Liver (tissue), 9 donors: Measurements from ENCODE around the gene KRTAP15-1. TPM values are rescaled to one million over a fixed set of nuclear protein-coding genes. Genes with fewer than 3 reads are reported as not detected.

Source experiments
- DNase-seq: peaks from one replicate; pipeline ENCODE4 v3.0.0-alpha.2; 2017; ENCODE audit warnings: low spot score
- H3K27ac ChIP-seq, 2 donors: one replicate each; pipeline ENCODE4 v1.7.0; 2013; ENCODE audit warnings: inconsistent platforms in 2 of 2, low read length in 2 of 2, control low read depth in 1 of 2, low read depth in 1 of 2, mild to moderate bottlenecking in 1 of 2
- H3K27me3 ChIP-seq, 4 donors: one replicate each; pipeline versions ENCODE4 v1.6.1 to v1.7.0; 2013; ENCODE audit warnings: low read length in 3 of 4, inconsistent platforms in 1 of 4, mild to moderate bottlenecking in 1 of 4, moderate library complexity in 1 of 4; ENCODE audit not compliant: control insufficient read depth in 4 of 4, insufficient read depth in 4 of 4
- H3K36me3 ChIP-seq, 4 donors: one replicate each; pipeline versions ENCODE4 v1.6.1 to v1.7.0; 2013; ENCODE audit warnings: low read length in 3 of 4, mild to moderate bottlenecking in 3 of 4, low read depth in 1 of 4, moderate library complexity in 1 of 4; ENCODE audit not compliant: control insufficient read depth in 4 of 4, insufficient read depth in 3 of 4
- H3K4me1 ChIP-seq, 4 donors: one replicate each; pipeline versions ENCODE4 v1.6.1 to v1.7.0; 2013; ENCODE audit warnings: low read length in 3 of 4, mild to moderate bottlenecking in 3 of 4, moderate library complexity in 1 of 4; ENCODE audit not compliant: control insufficient read depth in 4 of 4, insufficient read depth in 4 of 4
- H3K4me3 ChIP-seq, 3 donors: one replicate each; pipeline versions ENCODE4 v1.6.1 to v1.7.0; 2013; ENCODE audit warnings: low read length in 3 of 3, control low read depth in 1 of 3, low read depth in 1 of 3, mild to moderate bottlenecking in 1 of 3
- H3K9ac ChIP-seq, 2 donors: one replicate each; pipeline ENCODE4 v1.7.0; 2013; ENCODE audit warnings: low read length in 2 of 2, mild to moderate bottlenecking in 2 of 2, moderate library complexity in 2 of 2, control low read depth in 1 of 2, low read depth in 1 of 2
- H3K9me3 ChIP-seq, 4 donors: one replicate each; pipeline versions ENCODE4 v1.6.1 to v1.7.0; 2013; ENCODE audit warnings: low read length in 3 of 4; ENCODE audit not compliant: control insufficient read depth in 4 of 4
- FOXA2 ChIP-seq: IDR thresholded peaks from 2 replicates; pipeline ENCODE4 v1.6.1; 2016; ENCODE audit warnings: antibody characterized with exemption
- GABPA ChIP-seq, 2 donors: IDR thresholded peaks in 1 of 2; conservative IDR thresholded peaks in 1 of 2; 2 replicates each; pipeline ENCODE4 v1.6.1; 2016; ENCODE audit warnings: antibody characterized with exemption in 2 of 2, mild to moderate bottlenecking in 1 of 2, moderate library complexity in 1 of 2
- HNF4A ChIP-seq, 2 donors: conservative IDR thresholded peaks; 2 replicates each; pipeline ENCODE4 v1.6.1; 2016; ENCODE audit warnings: antibody characterized with exemption in 2 of 2, mild to moderate bottlenecking in 2 of 2
- HNF4G ChIP-seq: IDR thresholded peaks from 2 replicates; pipeline ENCODE4 v1.6.1; 2016; ENCODE audit warnings: antibody characterized with exemption
- RAD21 ChIP-seq, 2 donors: IDR thresholded peaks; 2 replicates each; pipeline ENCODE4 v1.6.1; 2016; ENCODE audit warnings: antibody characterized with exemption in 2 of 2, mild to moderate bottlenecking in 2 of 2
- RXRA ChIP-seq, 2 donors: IDR thresholded peaks; 2 replicates each; pipeline ENCODE4 v1.6.1; 2017 to 2018; ENCODE audit warnings: antibody characterized with exemption in 2 of 2, mild to moderate bottlenecking in 1 of 2
- SP1 ChIP-seq: IDR thresholded peaks from 2 replicates; pipeline ENCODE4 v1.6.1; 2018; ENCODE audit warnings: antibody characterized with exemption, mild to moderate bottlenecking
- TAF1 ChIP-seq: conservative IDR thresholded peaks from 2 replicates; pipeline ENCODE4 v1.6.1; 2016; ENCODE audit warnings: antibody characterized with exemption, mild to moderate bottlenecking
- YY1 ChIP-seq: IDR thresholded peaks from 2 replicates; pipeline ENCODE4 v1.6.1; 2016; ENCODE audit warnings: antibody characterized with exemption, mild to moderate bottlenecking
- WGBS: extraction: QIAGEN DNeasy Blood & Tissue Kit; methylation state at CpG from one replicate; pipeline ENCODE4 v1.1.7; 2013; 5-methylcytosine and 5-hydroxymethylcytosine counted together
- polyA plus RNA-seq, 2 donors: library from polyadenylated mRNA; stranded (reverse) in 1 of 2; unstranded in 1 of 2; fragments of 200-250 nt in 1 of 2; fragments of >200 nt in 1 of 2; fragmentation: Nextera tagmentation in 1 of 2; extraction: Ambion mirVana in 1 of 2; gene quantifications; one replicate each; pipeline versions ENCODE4 v1.2.1 to v1.2.3, GENCODE V29; 2013 to 2015
- total RNA-seq, 2 donors: library from RNA; depleted of rRNA; stranded (reverse); fragments of >200 nt; gene quantifications; one replicate each; pipeline ENCODE4 v1.2.3, GENCODE V29; 2014
- TF ChIP-seq, protein P1 (sequence below): fragments of 150-350 bp; IDR thresholded peaks from 2 replicates; pipeline ENCODE4 v1.5.1; 2017; ENCODE audit warnings: improper control_type of control experiment, low read depth, low read length; ENCODE audit not compliant: missing input control
- TF ChIP-seq, protein P2 (sequence below): IDR thresholded peaks from 2 replicates; pipeline ENCODE4 v1.6.1; 2016; ENCODE audit warnings: antibody characterized with exemption
- TF ChIP-seq, protein P3 (sequence below): IDR thresholded peaks from 2 replicates; pipeline ENCODE4 v1.6.1; 2016; ENCODE audit warnings: antibody characterized with exemption
- donor health status: healthy.
- donor health status: healthy.
- donor health status: healthy.
- donor health status: healthy.
- donor health status: healthy.

Gene KRTAP15-1
- total and polyA plus RNA-seq, 4 donors = not detected

DNA sequence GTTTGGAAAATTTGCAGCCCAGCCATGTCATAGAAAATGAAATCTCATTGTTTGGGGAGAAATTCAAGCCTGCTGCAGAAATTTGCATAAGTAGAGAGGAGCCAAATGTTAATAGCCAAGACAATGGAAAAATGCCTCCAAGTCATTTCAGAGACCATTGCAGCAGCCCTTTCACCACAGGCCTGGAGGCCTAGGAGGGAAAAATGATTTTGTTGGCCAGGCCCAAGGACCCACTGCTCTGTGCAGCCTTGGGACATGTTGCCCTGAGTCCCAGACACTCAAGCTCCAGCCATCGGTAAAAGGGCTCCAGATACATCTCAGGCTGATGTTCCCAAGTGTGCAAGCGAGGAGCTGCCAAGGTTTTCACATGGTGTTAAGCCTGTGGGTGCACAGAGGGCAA, 46.1 kb downstream of the KRTAP15-1 start (continued):
- TF ChIP-seq, protein P1, sequence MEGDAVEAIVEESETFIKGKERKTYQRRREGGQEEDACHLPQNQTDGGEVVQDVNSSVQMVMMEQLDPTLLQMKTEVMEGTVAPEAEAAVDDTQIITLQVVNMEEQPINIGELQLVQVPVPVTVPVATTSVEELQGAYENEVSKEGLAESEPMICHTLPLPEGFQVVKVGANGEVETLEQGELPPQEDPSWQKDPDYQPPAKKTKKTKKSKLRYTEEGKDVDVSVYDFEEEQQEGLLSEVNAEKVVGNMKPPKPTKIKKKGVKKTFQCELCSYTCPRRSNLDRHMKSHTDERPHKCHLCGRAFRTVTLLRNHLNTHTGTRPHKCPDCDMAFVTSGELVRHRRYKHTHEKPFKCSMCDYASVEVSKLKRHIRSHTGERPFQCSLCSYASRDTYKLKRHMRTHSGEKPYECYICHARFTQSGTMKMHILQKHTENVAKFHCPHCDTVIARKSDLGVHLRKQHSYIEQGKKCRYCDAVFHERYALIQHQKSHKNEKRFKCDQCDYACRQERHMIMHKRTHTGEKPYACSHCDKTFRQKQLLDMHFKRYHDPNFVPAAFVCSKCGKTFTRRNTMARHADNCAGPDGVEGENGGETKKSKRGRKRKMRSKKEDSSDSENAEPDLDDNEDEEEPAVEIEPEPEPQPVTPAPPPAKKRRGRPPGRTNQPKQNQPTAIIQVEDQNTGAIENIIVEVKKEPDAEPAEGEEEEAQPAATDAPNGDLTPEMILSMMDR = no peak

DNA sequence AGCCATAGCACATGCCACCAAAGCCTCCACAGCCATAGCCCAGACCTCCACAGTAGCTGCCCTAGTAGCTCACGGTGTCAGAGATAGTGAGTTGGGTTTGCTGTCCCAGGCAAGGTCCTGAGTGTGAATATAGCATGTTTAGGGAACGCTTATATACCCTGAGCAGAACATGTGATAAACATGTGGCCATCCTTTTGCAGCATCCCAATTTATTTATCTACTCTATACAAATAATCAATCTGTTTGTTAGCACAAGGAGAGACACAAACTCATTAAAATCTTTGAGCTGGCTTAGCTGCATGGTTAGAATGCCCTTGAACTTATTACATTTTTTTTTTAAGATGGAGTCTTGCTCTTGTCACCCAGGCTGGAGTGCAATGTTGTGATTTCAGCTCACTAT, 47.3 kb downstream of the KRTAP15-1 start, which contains the start of gene KRTAP19-2:
Gene KRTAP19-2 (minus strand): TSS at position 101 of the 400 bp plus-strand sequence. CDS start 88 bp downstream, at position 13.
- H3K4me1 ChIP-seq = no peaks in the 10 kb centered on the region
- no peak for DNase-seq
- no peaks in the 10 kb centered on the region for H3K27me3 ChIP-seq
- no peak within 1 kb of the TSS for H3K4me3 ChIP-seq
- no peak within 1 kb of the TSS for H3K9ac ChIP-seq
- peaks cover 0 to 2% (median under 1%) of the 10 kb centered on the region in 4 donors for H3K9me3 ChIP-seq
- H3K36me3 ChIP-seq = no peaks in the 10 kb centered on the region
- H3K27ac ChIP-seq = no peak within 1 kb of the TSS
- no peak for TF ChIP-seq FOXA2
- TF ChIP-seq HNF4A (conservative IDR thresholded peaks at IDR 0.05) = no peak
- TF ChIP-seq, protein P2, sequence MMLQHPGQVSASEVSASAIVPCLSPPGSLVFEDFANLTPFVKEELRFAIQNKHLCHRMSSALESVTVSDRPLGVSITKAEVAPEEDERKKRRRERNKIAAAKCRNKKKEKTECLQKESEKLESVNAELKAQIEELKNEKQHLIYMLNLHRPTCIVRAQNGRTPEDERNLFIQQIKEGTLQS = no peak
- no peak for TF ChIP-seq GABPA (IDR thresholded peaks at IDR 0.05 in 1 of 2, conservative IDR thresholded peaks at IDR 0.05 in 1 of 2)
- TF ChIP-seq YY1 = no peak
- TF ChIP-seq, protein P1 = no peak
- TF ChIP-seq RXRA (IDR thresholded peaks at IDR 0.05) = no peak
- no peak for TF ChIP-seq TAF1
- TF ChIP-seq SP1 = no peak
- no peak for TF ChIP-seq HNF4G
- TF ChIP-seq, protein P3, sequence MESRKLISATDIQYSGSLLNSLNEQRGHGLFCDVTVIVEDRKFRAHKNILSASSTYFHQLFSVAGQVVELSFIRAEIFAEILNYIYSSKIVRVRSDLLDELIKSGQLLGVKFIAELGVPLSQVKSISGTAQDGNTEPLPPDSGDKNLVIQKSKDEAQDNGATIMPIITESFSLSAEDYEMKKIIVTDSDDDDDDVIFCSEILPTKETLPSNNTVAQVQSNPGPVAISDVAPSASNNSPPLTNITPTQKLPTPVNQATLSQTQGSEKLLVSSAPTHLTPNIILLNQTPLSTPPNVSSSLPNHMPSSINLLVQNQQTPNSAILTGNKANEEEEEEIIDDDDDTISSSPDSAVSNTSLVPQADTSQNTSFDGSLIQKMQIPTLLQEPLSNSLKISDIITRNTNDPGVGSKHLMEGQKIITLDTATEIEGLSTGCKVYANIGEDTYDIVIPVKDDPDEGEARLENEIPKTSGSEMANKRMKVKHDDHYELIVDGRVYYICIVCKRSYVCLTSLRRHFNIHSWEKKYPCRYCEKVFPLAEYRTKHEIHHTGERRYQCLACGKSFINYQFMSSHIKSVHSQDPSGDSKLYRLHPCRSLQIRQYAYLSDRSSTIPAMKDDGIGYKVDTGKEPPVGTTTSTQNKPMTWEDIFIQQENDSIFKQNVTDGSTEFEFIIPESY = no peak
- no peak for TF ChIP-seq RAD21 (IDR thresholded peaks at IDR 0.05)
- 77% methylated on average over 2 of the region's 2 CpGs for WGBS

Other genes starting within 250 kb of the KRTAP15-1 start
- gene CLDN8, start 224.2 kb upstream of the KRTAP15-1 start, total RNA-seq = not detected
- under 1 TPM in 1 of 2 donors, not detected in 1; 0.10 TPM for gene CLDN8, start 224.2 kb upstream of the KRTAP15-1 start, polyA plus RNA-seq
- not detected for gene KRTAP24-1, start 157.3 kb upstream of the KRTAP15-1 start, total RNA-seq
- not detected for gene KRTAP24-1, start 157.3 kb upstream of the KRTAP15-1 start, polyA plus RNA-seq
- gene KRTAP25-1, start 150.8 kb upstream of the KRTAP15-1 start, total RNA-seq = not detected
- gene KRTAP25-1, start 150.8 kb upstream of the KRTAP15-1 start, polyA plus RNA-seq = not detected
- gene KRTAP26-1, start 120.0 kb upstream of the KRTAP15-1 start, total RNA-seq = not detected
- not detected for gene KRTAP26-1, start 120.0 kb upstream of the KRTAP15-1 start, polyA plus RNA-seq
- gene KRTAP27-1, start 102.6 kb upstream of the KRTAP15-1 start, total RNA-seq = not detected
- gene KRTAP27-1, start 102.6 kb upstream of the KRTAP15-1 start, polyA plus RNA-seq = not detected
- not detected for gene KRTAP23-1, start 91.7 kb upstream of the KRTAP15-1 start, total RNA-seq
- not detected for gene KRTAP23-1, start 91.7 kb upstream of the KRTAP15-1 start, polyA plus RNA-seq
- gene KRTAP13-2, start 68.0 kb upstream of the KRTAP15-1 start, total RNA-seq = not detected
- gene KRTAP13-2, start 68.0 kb upstream of the KRTAP15-1 start, polyA plus RNA-seq = not detected
- not detected for gene KRTAP13-1, start 44.2 kb upstream of the KRTAP15-1 start, total RNA-seq
- gene KRTAP13-1, start 44.2 kb upstream of the KRTAP15-1 start, polyA plus RNA-seq = not detected
- gene KRTAP13-3, start 14.3 kb upstream of the KRTAP15-1 start, total RNA-seq = not detected
- gene KRTAP13-3, start 14.3 kb upstream of the KRTAP15-1 start, polyA plus RNA-seq = not detected
- gene KRTAP13-4, start 10.1 kb upstream of the KRTAP15-1 start, total RNA-seq = not detected
- not detected for gene KRTAP13-4, start 10.1 kb upstream of the KRTAP15-1 start, polyA plus RNA-seq
- not detected for gene KRTAP19-1, start 40.1 kb downstream of the KRTAP15-1 start, total RNA-seq
- gene KRTAP19-1, start 40.1 kb downstream of the KRTAP15-1 start, polyA plus RNA-seq = not detected
- gene KRTAP19-2, start 47.2 kb downstream of the KRTAP15-1 start, total RNA-seq = not detected
- not detected for gene KRTAP19-2, start 47.2 kb downstream of the KRTAP15-1 start, polyA plus RNA-seq
- gene KRTAP19-3, start 51.7 kb downstream of the KRTAP15-1 start, total RNA-seq = not detected
- gene KRTAP19-3, start 51.7 kb downstream of the KRTAP15-1 start, polyA plus RNA-seq = not detected
- not detected for gene KRTAP19-4, start 56.9 kb downstream of the KRTAP15-1 start, total RNA-seq
- not detected for gene KRTAP19-4, start 56.9 kb downstream of the KRTAP15-1 start, polyA plus RNA-seq
- not detected for gene KRTAP19-5, start 61.9 kb downstream of the KRTAP15-1 start, total RNA-seq
- not detected for gene KRTAP19-5, start 61.9 kb downstream of the KRTAP15-1 start, polyA plus RNA-seq
- gene KRTAP19-6, start 101.6 kb downstream of the KRTAP15-1 start, total RNA-seq = not detected
- not detected for gene KRTAP19-6, start 101.6 kb downstream of the KRTAP15-1 start, polyA plus RNA-seq
- gene KRTAP19-7, start 121.0 kb downstream of the KRTAP15-1 start, total RNA-seq = not detected
- not detected for gene KRTAP19-7, start 121.0 kb downstream of the KRTAP15-1 start, polyA plus RNA-seq
- not detected for gene KRTAP22-2, start 150.1 kb downstream of the KRTAP15-1 start, total RNA-seq
- not detected for gene KRTAP22-2, start 150.1 kb downstream of the KRTAP15-1 start, polyA plus RNA-seq
- gene KRTAP6-3, start 152.2 kb downstream of the KRTAP15-1 start, total RNA-seq = not detected
- not detected for gene KRTAP6-3, start 152.2 kb downstream of the KRTAP15-1 start, polyA plus RNA-seq
- not detected for gene KRTAP6-2, start 158.6 kb downstream of the KRTAP15-1 start, total RNA-seq
- not detected for gene KRTAP6-2, start 158.6 kb downstream of the KRTAP15-1 start, polyA plus RNA-seq
- not detected for gene KRTAP22-1, start 160.8 kb downstream of the KRTAP15-1 start, total RNA-seq
- not detected for gene KRTAP22-1, start 160.8 kb downstream of the KRTAP15-1 start, polyA plus RNA-seq
- not detected for gene KRTAP6-1, start 173.7 kb downstream of the KRTAP15-1 start, total RNA-seq
- not detected for gene KRTAP6-1, start 173.7 kb downstream of the KRTAP15-1 start, polyA plus RNA-seq
- gene KRTAP20-1, start 176.2 kb downstream of the KRTAP15-1 start, total RNA-seq = not detected
- not detected for gene KRTAP20-1, start 176.2 kb downstream of the KRTAP15-1 start, polyA plus RNA-seq
- not detected for gene KRTAP20-4, start 180.4 kb downstream of the KRTAP15-1 start, total RNA-seq
- not detected for gene KRTAP20-4, start 180.4 kb downstream of the KRTAP15-1 start, polyA plus RNA-seq
- gene KRTAP20-2, start 194.9 kb downstream of the KRTAP15-1 start, total RNA-seq = not detected
- gene KRTAP20-2, start 194.9 kb downstream of the KRTAP15-1 start, polyA plus RNA-seq = not detected
- not detected for gene KRTAP20-3, start 202.6 kb downstream of the KRTAP15-1 start, total RNA-seq
- not detected for gene KRTAP20-3, start 202.6 kb downstream of the KRTAP15-1 start, polyA plus RNA-seq